GM23248 (cell line): Measurements from ENCODE around the gene TMEM38A.

Experiments
- EZH2 ChIP-seq: fragments of 200-600 bp; sonication (generic); IDR thresholded peaks from 2 replicates; pipeline ENCODE4 v1.6.1; 2018; ENCODE audit warnings: antibody characterized with exemption, mild to moderate bottlenecking; ENCODE audit not compliant: insufficient read depth, poor library complexity, severe bottlenecking
- EZH2phosphoT487 ChIP-seq: fragments of 200-600 bp; sonication (generic); IDR thresholded peaks from 2 replicates; pipeline ENCODE4 v1.6.1; 2018; ENCODE audit warnings: antibody characterized with exemption, moderate library complexity, mild to moderate bottlenecking, low read depth; ENCODE audit not compliant: insufficient read depth

DNA sequence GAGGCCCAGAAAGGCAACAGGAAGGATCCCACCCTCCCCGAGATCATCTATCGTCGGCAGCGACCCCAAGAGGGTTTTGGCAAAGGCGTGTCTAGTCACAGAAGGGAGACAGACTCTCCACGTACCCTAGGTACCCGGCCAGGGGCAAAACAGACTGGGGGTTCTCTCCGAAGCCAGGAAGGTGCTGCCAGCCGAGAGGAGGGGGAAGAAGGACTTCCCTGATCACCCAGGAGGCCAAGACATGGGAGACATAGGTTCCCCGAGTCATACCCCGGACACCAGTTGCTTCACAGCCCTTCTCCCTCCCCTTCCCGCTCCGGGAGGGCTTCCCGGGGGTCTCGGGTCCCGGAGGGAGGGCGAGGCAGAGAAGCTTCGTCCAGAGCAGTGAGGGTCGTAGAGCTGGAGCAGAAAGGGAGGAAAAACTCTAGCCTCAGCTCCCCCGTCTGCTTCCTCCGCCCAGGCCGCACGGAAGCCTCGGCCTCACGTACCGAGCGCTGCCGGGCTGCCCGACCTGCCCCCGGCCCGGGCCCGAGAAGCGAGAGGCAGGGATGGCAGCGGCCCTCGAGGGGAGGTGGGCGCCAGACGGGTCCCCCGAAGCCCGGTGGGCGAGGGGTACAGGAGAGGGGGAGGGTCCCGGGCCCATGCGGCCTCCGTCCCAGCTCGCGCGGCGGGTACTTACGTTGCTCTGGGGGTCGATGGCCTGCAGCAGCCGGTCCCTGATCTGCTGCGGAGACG is 33.6 kb upstream of the TMEM38A start:
- TF ChIP-seq EZH2 (no peak), EZH2phosphoT487 (no peak)
